H1 (cell line): ENCODE measurements around the gene DMC1. TPM values are rescaled to one million over a fixed set of nuclear protein-coding genes. Genes with fewer than 3 reads are reported as not detected.

ENCODE experiments used
- CTCF ChIA-PET: fragments of 300-600 bp; sonication (Branson Sonifier 250); formaldehyde crosslinking; loops from one replicate; lab custom pipeline; 2021; ENCODE audit not compliant: partially characterized antibody; lab: Charles Lee
- POLR2A ChIA-PET: fragments of 300-600 bp; sonication (Branson Sonifier 250); formaldehyde crosslinking; loops from one replicate; lab custom pipeline; 2021; ENCODE audit warnings: inconsistent platforms; ENCODE audit not compliant: partially characterized antibody; lab: Charles Lee
- DNase-seq, 2 experiments: peaks; one replicate each; pipeline versions ENCODE4 v3.0.0 to v3.0.0-alpha.2; 2010 to 2022; ENCODE audit warnings: low spot score in 2 of 2, low read depth in 1 of 2, mixed read lengths in 1 of 2
- FAIRE-seq: peaks from 2 replicates; lab custom pipeline; 2011; peaks lifted over from hg19 to GRCh38; lab: Jason Lieb, UNC
- H2AFZ ChIP-seq: 2 replicates; pipeline ENCODE4 v1.8.1; 2012; ENCODE audit warnings: low read length, inconsistent platforms
- H2AK5ac ChIP-seq: 2 replicates; pipeline ENCODE4 v1.6.1; 2013; ENCODE audit warnings: low read depth, low read length
- H2BK120ac ChIP-seq: replicated peaks from 2 replicates; pipeline ENCODE3; 2013; ENCODE audit warnings: low read depth, low read length, inconsistent platforms
- H2BK12ac ChIP-seq: 2 replicates; pipeline ENCODE4 v1.6.1; 2013; ENCODE audit warnings: low read depth, low read length
- H2BK15ac ChIP-seq: 2 replicates; pipeline ENCODE4 v1.6.1; 2013; ENCODE audit warnings: low read length
- H2BK20ac ChIP-seq: 2 replicates; pipeline ENCODE4 v1.6.1; 2013; ENCODE audit warnings: low read length
- H2BK5ac ChIP-seq: 2 replicates; pipeline ENCODE4 v1.6.1; 2013; ENCODE audit warnings: low read depth, low read length
- H3K14ac ChIP-seq: 2 replicates; pipeline ENCODE4 v1.6.1; 2013; ENCODE audit warnings: inconsistent platforms; ENCODE audit not compliant: insufficient read length
- H3K18ac ChIP-seq: 2 replicates; pipeline ENCODE4 v1.6.1; 2013; ENCODE audit warnings: low read length; ENCODE audit errors: extremely low read depth
- H3K23ac ChIP-seq: 2 replicates; pipeline ENCODE4 v1.6.1; 2013; ENCODE audit warnings: inconsistent platforms; ENCODE audit not compliant: insufficient read length
- H3K23me2 ChIP-seq: 2 replicates; pipeline ENCODE4 v1.6.1; 2013; ENCODE audit warnings: low read depth, low read length
- H3K27ac ChIP-seq: 2 replicates; pipeline ENCODE4 v1.6.1; 2011; ENCODE audit warnings: low read depth, low read length, inconsistent platforms
- H3K27me3 ChIP-seq, 4 experiments: replicated peaks in 1 of 4; 1 replicate in 1 of 4; 2 replicates in 3 of 4; pipeline versions ENCODE4 v1.6.1 to v1.8.1; 2011 to 2013; ENCODE audit warnings: low read length in 3 of 4, mild to moderate bottlenecking in 3 of 4, inconsistent platforms in 2 of 4, mixed read lengths in 2 of 4, moderate library complexity in 1 of 4; ENCODE audit not compliant: control insufficient read depth in 3 of 4, insufficient read depth in 3 of 4; ENCODE audit errors: extremely low read depth in 1 of 4
- H3K36me3 ChIP-seq, 4 experiments: 2 replicates each; pipeline versions ENCODE4 v1.6.1 to v1.8.1; 2011 to 2013; ENCODE audit warnings: mild to moderate bottlenecking in 4 of 4, low read length in 3 of 4, moderate library complexity in 2 of 4, control low read depth in 1 of 4, inconsistent platforms in 1 of 4; ENCODE audit not compliant: insufficient read depth in 4 of 4, control insufficient read depth in 2 of 4
- H3K4ac ChIP-seq: replicated peaks from 2 replicates; pipeline ENCODE3; 2013; ENCODE audit warnings: low read length, low read depth, mixed read lengths, inconsistent platforms; ENCODE audit not compliant: insufficient read length
- H3K4me1 ChIP-seq, 4 experiments: replicated peaks in 1 of 4; 1 replicate in 1 of 4; 2 replicates in 3 of 4; pipeline versions ENCODE4 v1.6.1 to v1.8.1; 2011 to 2013; ENCODE audit warnings: low read length in 3 of 4, inconsistent platforms in 2 of 4, mixed read lengths in 1 of 4; ENCODE audit not compliant: insufficient read depth in 4 of 4, control insufficient read depth in 3 of 4
- H3K4me2 ChIP-seq, 2 experiments: 2 replicates each; pipeline versions ENCODE4 v1.6.1 to v1.8.1; 2011 to 2013; ENCODE audit warnings: low read depth in 2 of 2, low read length in 2 of 2, control low read depth in 1 of 2, inconsistent platforms in 1 of 2, mild to moderate bottlenecking in 1 of 2; ENCODE audit not compliant: insufficient read depth in 1 of 2
- H3K4me3 ChIP-seq, 4 experiments: fragments of 200-600, 300-600 bp in 1 of 4; sonication (generic), shearing (Covaris generic), sonication (Bioruptor Twin) in 1 of 4; 2 replicates each; pipeline versions ENCODE4 v1.5.1 to v1.8.1; 2011 to 2016; ENCODE audit warnings: low read length in 4 of 4, low read depth in 3 of 4, control low read depth in 2 of 4, inconsistent platforms in 2 of 4, mild to moderate bottlenecking in 2 of 4, mixed read lengths in 1 of 4, moderate library complexity in 1 of 4; ENCODE audit not compliant: insufficient read depth in 2 of 4; ENCODE audit errors: extremely low read depth in 1 of 4
- H3K56ac ChIP-seq: replicated peaks from 2 replicates; pipeline ENCODE3; 2013; ENCODE audit warnings: low read depth, mild to moderate bottlenecking, mixed read lengths, low read length, inconsistent platforms; ENCODE audit not compliant: insufficient read length
- H3K79me1 ChIP-seq: 2 replicates; pipeline ENCODE4 v1.6.1; 2013; ENCODE audit warnings: low read depth, low read length, control low read depth
- H3K79me2 ChIP-seq, 2 experiments: 2 replicates each; pipeline versions ENCODE4 v1.6.1 to v1.8.1; 2012 to 2013; ENCODE audit warnings: low read length in 2 of 2, mild to moderate bottlenecking in 2 of 2, inconsistent platforms in 1 of 2; ENCODE audit not compliant: insufficient read depth in 2 of 2, control insufficient read depth in 1 of 2
- H3K9ac ChIP-seq, 4 experiments: replicated peaks in 1 of 4; 1 replicate in 1 of 4; 2 replicates in 3 of 4; pipeline versions ENCODE4 v1.6.1 to v1.8.1; 2011 to 2013; ENCODE audit warnings: low read depth in 3 of 4, low read length in 3 of 4, control low read depth in 2 of 4, mild to moderate bottlenecking in 2 of 4, moderate library complexity in 2 of 4, inconsistent platforms in 1 of 4; ENCODE audit errors: extremely low read depth in 1 of 4
- H3K9me3 ChIP-seq, 2 experiments: 2 replicates each; pipeline versions ENCODE4 v1.6.1 to v1.8.1; 2012 to 2013; ENCODE audit warnings: mild to moderate bottlenecking in 2 of 2, moderate library complexity in 2 of 2, control low read depth in 1 of 2, inconsistent platforms in 1 of 2, low read depth in 1 of 2, low read length in 1 of 2, mixed read lengths in 1 of 2; ENCODE audit not compliant: insufficient read depth in 2 of 2
- H4K20me1 ChIP-seq, 2 experiments: replicated peaks in 1 of 2; 2 replicates each; pipeline versions ENCODE3 to v1.8.1; 2011 to 2013; ENCODE audit warnings: inconsistent platforms in 2 of 2, low read length in 2 of 2, mild to moderate bottlenecking in 1 of 2; ENCODE audit not compliant: insufficient read depth in 2 of 2, control insufficient read depth in 1 of 2
- H4K5ac ChIP-seq: 2 replicates; pipeline ENCODE4 v1.6.1; 2013; ENCODE audit warnings: low read length, low read depth, mixed read lengths, inconsistent platforms; ENCODE audit not compliant: insufficient read length
- H4K8ac ChIP-seq: 2 replicates; pipeline ENCODE4 v1.8.0; 2013; ENCODE audit warnings: mild to moderate bottlenecking, moderate library complexity, low read length, inconsistent platforms; ENCODE audit not compliant: insufficient read depth; ENCODE audit errors: extremely low read depth
- H4K91ac ChIP-seq: replicated peaks from 2 replicates; pipeline ENCODE3; 2013; ENCODE audit warnings: low read length, mixed read lengths, inconsistent platforms; ENCODE audit not compliant: insufficient read length
- POLR2AphosphoS5 ChIP-seq: IDR thresholded peaks from 2 replicates; pipeline ENCODE4 v1.6.1; 2011; ENCODE audit warnings: low read depth, low read length
- POU5F1 ChIP-seq: IDR thresholded peaks from 2 replicates; pipeline ENCODE4 v1.6.1; 2011; ENCODE audit warnings: low read depth, mild to moderate bottlenecking, low read length, moderate library complexity
- RAD21 ChIP-seq, 2 experiments: IDR thresholded peaks in 1 of 2; conservative IDR thresholded peaks in 1 of 2; 2 replicates each; pipeline ENCODE4 v1.6.1; 2011; ENCODE audit warnings: low read depth in 2 of 2, low read length in 2 of 2, improper control_type of control experiment in 1 of 2, inconsistent platforms in 1 of 2, mild to moderate bottlenecking in 1 of 2, moderate library complexity in 1 of 2
- SIX5 ChIP-seq: IDR thresholded peaks from 2 replicates; pipeline ENCODE4 v1.6.1; 2011; ENCODE audit warnings: mild to moderate bottlenecking, low read depth, low read length
- YY1 ChIP-seq: IDR thresholded peaks from 2 replicates; pipeline ENCODE4 v1.6.1; 2011; ENCODE audit warnings: low read depth, mild to moderate bottlenecking, low read length
- WGBS, 2 experiments: shearing (Covaris generic) in 1 of 2; methylation state at CpG; one replicate each; pipeline versions ENCODE4 v1.1.6 to v1.1.7; 2013 to 2015; ENCODE audit warnings: low lambda C conversion rate in 2 of 2, mixed read lengths in 2 of 2, inconsistent platforms in 1 of 2, low coverage in 1 of 2, missing lambda C conversion rate in 1 of 2; ENCODE audit not compliant: insufficient replicate concordance in 2 of 2, insufficient coverage in 1 of 2, insufficient read length in 1 of 2; ENCODE audit errors: extremely low coverage in 1 of 2, missing lambda C conversion rate in 1 of 2; 5-methylcytosine and 5-hydroxymethylcytosine counted together
- polyA plus RNA-seq, 7 experiments: library from polyadenylated mRNA; depleted of rRNA in 3 of 7; stranded (reverse) in 5 of 7; unstranded in 2 of 7; fragments of >200 nt in 5 of 7; fragments of 200-250 nt in 2 of 7; gene quantifications; 1 replicate in 5 of 7; 2 replicates in 1 of 7; 4 replicates in 1 of 7; pipeline versions ENCODE4 v1.2.1 to v1.2.3, GENCODE V29; 2011 to 2013; ENCODE audit warnings: missing spikeins in 2 of 7, mixed read lengths in 2 of 7
- total RNA-seq: library from RNA; stranded (reverse); fragmentation: NEBNext Ultra II Directional; extraction: Animal tissue kit (Norgen Biotek cat#: 25700); gene quantifications from 2 replicates; pipeline ENCODE4 v1.2.1, GENCODE V29; 2021

DMC1 gene
- total and polyA plus RNA-seq, 2 of the 8 experiments (the other 6 are each of a cell fraction or from before 2014, with no cell fraction given): 3.8 to 7.2 TPM

DNA sequence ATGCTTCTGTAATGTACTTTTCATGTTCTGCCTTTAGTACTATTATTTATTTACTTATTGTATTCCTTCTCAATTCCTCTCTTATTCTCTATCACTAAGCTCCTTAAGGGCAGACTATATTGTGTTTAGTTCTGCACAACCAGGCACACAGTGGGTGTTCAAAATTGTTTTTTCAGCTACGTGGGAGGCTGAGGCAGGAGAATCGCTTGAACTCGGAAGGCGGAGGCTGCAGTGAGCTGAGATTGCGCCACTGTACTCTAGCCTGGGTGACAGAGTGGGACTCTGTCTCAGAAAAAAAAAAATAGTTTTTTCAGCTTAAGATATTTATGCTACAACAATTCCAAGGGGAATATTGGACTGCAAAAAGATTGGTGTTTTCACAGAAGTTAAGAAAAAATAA, 46.5 kb downstream of the DMC1 start:
- Histone ChIP-seq H2BK120ac (no peak overlapping the region), H3K14ac (no peak overlapping the region), H4K20me1 (no peaks in the 10 kb centered on the region), H4K5ac (no peak overlapping the region), H2BK12ac (no peak overlapping the region), H3K27ac (no peak overlapping the region), H2BK20ac (no peak overlapping the region), H3K23ac (no peak overlapping the region), H2BK15ac (no peak overlapping the region), H2AK5ac (no peak overlapping the region), H3K4me2 (no peak overlapping the region), H4K91ac (no peak overlapping the region), H3K4ac (no peak overlapping the region), H2BK5ac (no peak overlapping the region), H3K23me2 (no peaks in the 10 kb centered on the region), H3K9me3 (no peaks in the 10 kb centered on the region), H3K4me1 (no peaks in the 10 kb centered on the region), H3K4me3 (no peak overlapping the region), H3K36me3 (no peaks in the 10 kb centered on the region), H3K27me3 (no peaks in the 10 kb centered on the region), H2AFZ (no peak overlapping the region), H3K79me1 (no peaks in the 10 kb centered on the region), H3K9ac (no peak overlapping the region), H3K56ac (no peak overlapping the region), H3K79me2 (no peaks in the 10 kb centered on the region), H4K8ac (no peak overlapping the region), H3K18ac (no peak overlapping the region)
- POLR2A ChIA-PET: interaction anchor here (0.8 to 2.7 kb wide), 9 partner anchors 9 to 61 kb away, joined by 3 to 9 read pairs (median 3); no protein-coding TSS in a partner anchor
- 94% methylated on average over 5 of the region's 5 CpGs; no CpG with 5 or more reads in 1 of the 2 experiments for WGBS, 2 experiments
- FAIRE-seq (no peak), DNase-seq (no peak)
- TF ChIP-seq YY1: no peak
- TF ChIP-seq SIX5: no peak
- TF ChIP-seq RAD21 (IDR thresholded peaks at IDR 0.05 in 1 of 2, conservative IDR thresholded peaks at IDR 0.05 in 1 of 2; ENCODE audit: low read depth in 2 of 2, low read length in 2 of 2): no peak
- TF ChIP-seq POU5F1: no peak
- TF ChIP-seq POLR2AphosphoS5: no peak
- CTCF ChIA-PET: interaction anchor here (0.6 to 2.9 kb wide), 10 partner anchors 10 to 88 kb away, joined by 3 to 18 read pairs (median 4); partner anchors contain the start of gene DMC1
